GM18858 (cell line): ENCODE data around the gene FCRL6.

ENCODE experiments used
- ATAC-seq: cut with Tn5 transposase; IDR thresholded peaks from one replicate; pipeline ENCODE4 v1.9.1; 2021; ENCODE audit not compliant: unreplicated experiment

The FCRL6 gene

GRCh38 chr1:159832309-159832708, 30.1 kb downstream of the FCRL6 start:
- ATAC-seq: no peak

GRCh38 chr1:159835356-159835755, 33.2 kb downstream of the FCRL6 start:
- ATAC-seq: no peak

- no peak for ATAC-seq
Measured at GRCh38 chr1:159835862-159836525, 33.8 kb downstream of the FCRL6 start.

- ATAC-seq: peak; percentile 58
Measured at GRCh38 chr1:159838715-159839114, 36.6 kb downstream of the FCRL6 start.

- ATAC-seq: peak; percentile 54
Measured at GRCh38 chr1:159839116-159839849, 37.1 kb downstream of the FCRL6 start.

GRCh38 chr1:159841749-159842148, 39.6 kb downstream of the FCRL6 start:
- ATAC-seq: no peak

- no peak for ATAC-seq
Measured at GRCh38 chr1:159843459-159843858, 41.3 kb downstream of the FCRL6 start.

GRCh38 chr1:159845751-159846629, 43.8 kb downstream of the FCRL6 start:
- ATAC-seq: no peak

- ATAC-seq: no peak
Measured at GRCh38 chr1:159847231-159847630, 45.1 kb downstream of the FCRL6 start.

GRCh38 chr1:159848326-159848725, 46.2 kb downstream of the FCRL6 start:
- no peak for ATAC-seq

- no peak for ATAC-seq
Measured at GRCh38 chr1:159849626-159850366, 47.6 kb downstream of the FCRL6 start.

- no peak for ATAC-seq
Measured at GRCh38 chr1:159851407-159851806, 49.2 kb downstream of the FCRL6 start.

GRCh38 chr1:159853417-159854115, 51.4 kb downstream of the FCRL6 start:
- no peak for ATAC-seq

GRCh38 chr1:159854116-159854692, 52.0 kb downstream of the FCRL6 start:
- no peak for ATAC-seq

- ATAC-seq: peak; percentile 56
Measured at GRCh38 chr1:159854693-159855192, 52.6 kb downstream of the FCRL6 start.

GRCh38 chr1:159855709-159856108, 53.5 kb downstream of the FCRL6 start:
- no peak for ATAC-seq

- no peak for ATAC-seq
Measured at GRCh38 chr1:159856576-159856975, 54.4 kb downstream of the FCRL6 start.

- ATAC-seq: no peak
Measured at GRCh38 chr1:159857889-159858288, 55.7 kb downstream of the FCRL6 start.

- ATAC-seq: no peak
Measured at GRCh38 chr1:159859767-159860322, 57.7 kb downstream of the FCRL6 start.
